Kidney capillary endothelial cell (primary cell): ENCODE measurements around the gene MAPK4.
"Not testable (repeated sequence)": the region's sequence is repeated elsewhere in the genome, so short reads cannot be mapped to it uniquely, and the experiment has no call there.

Experiments used
- DNase-seq: peaks from one replicate; pipeline ENCODE4 v3.0.0-alpha.2; 2018; ENCODE audit warnings: low spot score

The MAPK4 gene

DNA sequence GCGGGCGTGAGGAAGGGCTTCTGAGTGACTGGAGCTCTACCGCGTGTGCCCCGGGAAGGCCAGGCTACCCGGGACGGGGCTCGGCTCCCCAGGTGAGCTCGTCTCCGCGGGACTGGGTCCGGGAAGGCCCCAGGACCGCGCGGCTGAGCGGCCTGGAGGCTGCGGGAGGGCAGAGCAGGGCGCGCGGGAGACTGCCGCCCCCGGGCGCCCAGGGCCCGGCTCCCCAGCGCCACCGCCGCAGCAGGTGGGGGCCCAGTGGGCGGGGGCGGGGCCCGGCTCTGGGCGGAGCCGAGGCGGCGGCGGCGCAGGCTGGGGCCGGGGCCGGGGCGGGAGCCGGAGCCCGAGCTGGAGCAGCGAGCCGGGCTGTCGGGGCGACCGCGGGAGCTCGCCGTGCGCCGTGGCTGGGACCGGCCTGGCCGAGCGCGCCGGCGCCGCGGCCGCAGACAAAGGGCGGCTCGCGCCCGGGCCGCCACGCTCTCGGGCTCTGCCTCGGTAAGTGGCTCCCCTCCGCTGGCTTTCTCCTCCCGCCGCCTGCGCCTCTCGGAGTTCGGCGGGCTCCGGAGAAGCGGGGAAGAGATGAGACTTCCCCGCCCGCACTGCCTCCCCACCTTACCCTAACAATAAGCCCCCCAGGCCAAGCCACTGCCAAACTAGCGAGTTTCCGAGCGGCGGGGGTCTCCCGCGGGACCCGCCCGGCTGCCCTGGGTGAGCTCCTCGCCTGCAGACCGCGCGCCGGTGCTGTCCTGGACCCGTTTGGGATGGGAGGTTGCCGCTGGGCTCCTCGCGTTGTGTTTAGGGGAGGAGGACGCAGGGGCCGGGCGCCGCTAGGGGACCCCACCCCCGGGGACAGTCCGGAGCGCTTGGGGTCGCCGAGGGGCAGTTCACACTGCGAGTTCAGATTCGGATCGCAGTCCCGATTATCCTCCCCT, at the start of gene MAPK4:
Gene MAPK4 (plus strand): TSS at position 336 of the 929 bp plus-strand sequence. CDS start 103,872 bp downstream, outside the sequence.
- DNase-seq, result no peak

DNA sequence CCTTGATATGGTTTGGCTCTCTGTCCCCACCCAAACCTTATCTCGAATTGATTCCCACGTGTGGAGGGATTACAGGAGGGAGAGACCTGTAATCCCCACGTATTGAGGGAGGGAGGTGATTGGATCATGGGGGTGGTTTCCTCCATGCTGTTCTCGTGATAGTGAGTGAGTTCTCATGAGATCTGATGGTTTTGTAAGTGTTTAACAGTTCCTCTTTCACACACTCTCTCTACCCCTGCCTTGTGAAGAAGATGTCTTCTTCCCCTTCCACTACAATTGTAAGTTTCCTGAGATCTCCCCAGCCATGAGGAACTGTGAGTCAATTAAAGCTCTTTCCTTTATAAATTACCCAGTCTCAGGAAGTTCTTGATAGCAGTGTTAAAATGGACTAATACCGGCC, 42.6 kb upstream of the MAPK4 start:
- DNase-seq, result not testable (repeated sequence)

DNA sequence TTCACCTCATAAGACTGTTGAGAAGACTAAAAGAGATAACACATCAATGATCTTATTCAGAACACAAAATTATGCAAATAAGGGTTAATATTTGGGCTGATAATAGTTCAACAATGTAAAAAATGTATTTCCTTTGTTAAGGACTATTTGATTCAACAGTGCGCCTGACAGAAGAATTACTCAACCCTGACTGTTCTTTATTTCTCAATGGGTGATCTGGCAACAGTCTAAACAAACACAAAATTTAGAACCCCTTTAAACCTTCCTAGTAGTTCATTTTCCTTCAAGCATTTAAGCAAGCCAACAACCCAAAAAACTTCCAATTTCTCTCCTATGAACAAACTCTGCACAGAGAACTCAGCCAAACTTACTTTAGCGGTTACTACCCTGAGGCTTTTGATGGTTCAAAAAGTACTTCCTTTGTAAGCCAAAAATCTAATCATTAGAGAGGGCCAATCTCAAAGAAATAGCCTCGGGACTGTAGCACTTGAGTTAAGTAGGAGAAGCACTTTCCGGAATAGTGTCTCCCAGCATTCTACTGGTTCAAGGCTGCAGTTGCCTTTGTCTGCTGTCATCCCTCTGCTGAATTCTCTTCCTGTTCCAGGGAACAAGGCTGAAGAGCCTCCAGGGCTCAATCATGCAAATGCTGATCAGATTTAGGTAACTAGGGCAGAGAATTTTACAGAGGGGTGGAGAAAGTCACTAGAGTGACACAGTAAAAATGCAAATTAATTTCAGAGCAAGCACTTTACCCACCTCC, 40.9 kb upstream of the MAPK4 start:
- DNase-seq, result no peak

DNA sequence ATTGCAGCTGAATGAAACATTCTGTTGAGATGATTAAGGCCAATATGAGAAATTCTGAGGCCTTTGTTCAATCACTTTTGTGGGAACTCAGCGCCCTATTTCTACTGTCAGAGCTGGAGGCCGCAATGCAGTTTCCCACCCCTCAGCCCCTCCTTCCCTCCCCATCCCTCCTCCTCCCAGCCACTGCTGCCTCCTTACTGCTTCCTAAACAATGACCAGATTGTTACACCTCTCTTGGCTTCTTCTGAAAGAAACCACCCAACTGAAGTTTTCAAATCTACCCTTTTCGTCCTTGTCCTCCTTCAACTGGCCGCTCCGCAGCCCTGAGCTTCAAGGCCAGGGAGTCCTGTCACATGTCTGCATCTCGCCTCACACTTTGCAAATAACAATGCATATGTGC, 36.7 kb upstream of the MAPK4 start:
- DNase-seq, result no peak

DNA sequence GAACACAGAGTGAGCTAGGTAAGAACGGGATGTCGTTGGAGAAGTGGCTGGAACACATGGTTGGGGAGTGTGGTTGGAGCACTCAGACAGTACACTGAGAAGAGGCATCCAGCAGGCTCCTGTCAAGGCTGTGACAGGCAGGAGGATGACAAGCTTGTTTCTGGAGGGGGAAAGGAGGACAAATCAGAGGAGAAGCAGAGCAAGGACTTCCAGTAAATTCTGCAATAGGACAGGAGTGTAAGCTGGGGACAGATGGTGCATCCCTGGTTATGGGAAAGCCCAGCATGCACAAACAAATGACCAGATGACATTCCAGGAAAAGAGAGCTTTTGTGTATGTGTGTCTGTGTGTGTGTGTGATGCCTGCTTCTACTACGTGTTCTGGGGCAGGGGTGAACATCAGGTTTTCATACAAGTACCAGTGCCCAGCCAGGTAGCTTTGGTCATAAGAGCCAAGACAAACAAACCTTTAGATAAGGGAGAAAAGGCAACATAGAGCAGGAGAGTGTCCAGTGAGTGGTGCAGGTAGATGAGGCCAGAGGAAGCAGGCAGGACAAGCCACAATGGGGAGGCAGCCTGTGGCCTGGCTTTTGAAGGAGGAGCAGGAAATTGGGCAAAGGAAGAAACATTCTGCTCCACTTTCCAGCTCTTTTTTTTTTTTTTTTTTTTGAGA, 32.1 kb upstream of the MAPK4 start:
- DNase-seq, result no peak

DNA sequence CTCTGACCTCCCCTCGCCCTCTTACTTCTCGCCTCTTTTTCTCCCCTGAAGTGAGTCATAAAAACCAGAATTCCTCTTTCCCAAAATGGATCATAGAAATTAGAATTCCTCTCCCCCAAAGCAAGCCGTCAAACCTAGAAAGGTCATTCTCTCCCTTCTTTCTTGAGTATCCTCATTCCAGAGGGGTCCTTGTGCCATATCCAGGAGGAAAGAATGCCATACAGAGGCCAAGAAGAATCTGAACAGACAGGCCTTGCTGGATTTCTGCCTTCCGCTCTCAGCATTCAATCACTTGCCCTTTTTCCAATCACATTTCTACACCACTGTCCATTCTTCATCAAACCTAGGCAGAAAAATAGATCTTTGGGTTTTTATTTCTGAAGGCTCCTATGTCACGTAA, 31.1 kb upstream of the MAPK4 start:
- no peak for DNase-seq

DNA sequence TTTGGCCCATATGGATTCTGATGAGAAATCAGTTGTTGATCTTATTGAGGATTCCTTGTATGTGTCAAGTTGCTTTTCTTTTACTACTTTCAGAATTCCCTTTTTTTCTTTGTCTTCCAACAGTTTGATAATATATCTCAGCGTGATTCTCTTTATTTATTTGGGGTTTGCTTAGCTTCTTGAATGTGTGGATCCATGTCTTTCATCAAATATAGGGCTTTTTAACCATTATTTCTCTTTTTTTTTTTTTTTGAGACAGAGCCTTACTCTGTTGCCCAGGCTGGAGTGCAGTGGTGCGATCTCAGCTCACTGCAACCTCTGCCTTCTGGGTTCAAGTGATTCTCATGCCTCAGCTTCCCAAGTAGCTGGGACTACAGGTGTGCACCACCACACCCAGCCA, 26.1 kb upstream of the MAPK4 start:
- not testable (repeated sequence) for DNase-seq

DNA sequence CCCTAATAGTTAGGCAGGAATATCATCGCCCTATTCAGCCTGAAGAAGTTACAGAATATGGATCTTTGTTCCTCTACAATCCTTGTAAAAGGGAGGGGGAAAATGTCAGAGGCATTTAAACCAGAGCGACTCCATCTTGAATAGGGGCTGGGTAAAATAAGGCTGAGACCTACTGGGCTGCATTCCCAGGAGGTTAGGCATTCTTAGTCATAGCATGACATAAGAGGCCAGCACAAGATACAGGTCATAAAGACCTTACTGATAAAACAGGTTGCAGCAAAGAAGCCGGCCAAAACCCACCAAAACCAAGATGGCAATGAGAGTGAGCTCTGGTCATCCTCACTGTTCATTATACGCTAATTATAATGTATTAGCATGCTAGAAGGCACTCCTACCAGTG, 15.4 kb upstream of the MAPK4 start:
- not testable (repeated sequence) for DNase-seq

DNA sequence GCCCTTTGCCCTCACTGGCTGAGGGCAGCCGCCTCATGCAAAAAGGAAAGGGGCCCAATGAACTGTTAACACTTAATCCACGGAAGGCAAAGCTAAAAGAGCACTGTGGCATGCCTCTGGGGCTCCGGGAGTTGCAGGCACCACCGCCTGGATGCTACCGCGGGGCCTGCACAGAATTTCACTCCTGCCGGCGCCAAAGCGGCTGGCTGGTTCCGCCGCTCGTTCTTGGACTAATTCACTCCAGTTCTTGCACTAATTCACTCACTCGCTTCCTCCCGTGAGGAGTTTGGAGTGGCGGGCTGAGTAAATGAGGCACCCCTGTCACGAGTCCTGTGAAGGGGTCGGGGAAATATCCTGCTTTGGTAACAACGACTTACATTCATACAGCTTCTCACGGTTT, 14.0 kb upstream of the MAPK4 start:
- DNase-seq, result no peak

DNA sequence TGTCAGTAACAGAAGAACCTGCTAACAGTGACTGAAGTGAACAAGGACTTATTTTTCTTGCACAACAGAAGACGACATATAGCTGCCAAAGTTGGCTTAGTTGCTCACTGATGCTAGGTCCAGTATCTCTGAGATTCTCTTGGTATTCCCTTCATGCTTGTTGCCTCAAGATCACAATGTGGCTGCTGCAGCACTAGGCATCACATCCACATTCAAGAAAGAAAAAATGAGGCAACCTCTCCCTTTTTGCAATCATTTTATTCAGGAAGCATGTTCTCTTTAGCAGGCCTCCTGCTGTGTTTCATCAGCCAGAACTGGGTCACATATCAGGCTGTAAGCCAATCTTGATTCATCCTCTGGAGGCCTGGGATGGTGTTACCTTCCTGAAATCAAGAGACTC, 11.7 kb upstream of the MAPK4 start:
- DNase-seq, result no peak

DNA sequence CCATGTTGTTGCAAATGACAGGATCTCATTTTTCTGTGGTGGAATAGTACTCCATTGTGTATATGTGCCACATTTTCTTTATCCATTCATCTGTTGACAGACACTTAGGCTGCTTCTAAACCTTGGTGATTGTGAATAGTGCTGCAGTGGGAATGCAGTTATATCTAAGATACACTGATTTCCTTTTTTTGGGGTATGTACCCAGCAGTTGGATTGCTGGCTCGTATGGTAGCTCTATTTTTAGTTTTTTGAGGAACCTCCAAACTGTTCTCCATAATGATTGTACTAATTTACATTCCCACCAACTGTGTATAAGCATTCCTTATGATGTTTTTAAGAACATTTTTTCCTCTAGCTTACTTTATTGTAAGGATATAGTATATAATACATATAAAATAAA, 8.2 kb upstream of the MAPK4 start:
- DNase-seq, result not testable (repeated sequence)

DNA sequence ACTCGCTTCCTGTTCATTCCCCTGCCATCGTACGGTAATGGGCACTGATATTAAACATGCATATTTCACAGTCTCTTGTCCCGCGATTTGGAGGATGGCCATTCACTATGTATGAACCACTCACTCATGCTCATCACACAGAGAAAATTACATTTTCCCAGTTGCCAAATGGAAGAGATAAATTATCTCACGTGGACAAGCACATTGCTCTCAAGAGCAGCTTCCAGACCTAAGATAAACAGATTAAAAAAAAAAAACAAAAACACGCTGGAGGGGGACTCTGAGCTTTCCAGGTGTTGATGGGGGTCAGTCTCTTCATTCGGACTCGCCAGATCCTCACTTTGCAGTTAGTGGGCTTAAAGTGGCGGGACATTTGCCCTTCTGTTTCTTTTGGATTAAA, 1.7 kb upstream of the MAPK4 start:
- no peak for DNase-seq

DNA sequence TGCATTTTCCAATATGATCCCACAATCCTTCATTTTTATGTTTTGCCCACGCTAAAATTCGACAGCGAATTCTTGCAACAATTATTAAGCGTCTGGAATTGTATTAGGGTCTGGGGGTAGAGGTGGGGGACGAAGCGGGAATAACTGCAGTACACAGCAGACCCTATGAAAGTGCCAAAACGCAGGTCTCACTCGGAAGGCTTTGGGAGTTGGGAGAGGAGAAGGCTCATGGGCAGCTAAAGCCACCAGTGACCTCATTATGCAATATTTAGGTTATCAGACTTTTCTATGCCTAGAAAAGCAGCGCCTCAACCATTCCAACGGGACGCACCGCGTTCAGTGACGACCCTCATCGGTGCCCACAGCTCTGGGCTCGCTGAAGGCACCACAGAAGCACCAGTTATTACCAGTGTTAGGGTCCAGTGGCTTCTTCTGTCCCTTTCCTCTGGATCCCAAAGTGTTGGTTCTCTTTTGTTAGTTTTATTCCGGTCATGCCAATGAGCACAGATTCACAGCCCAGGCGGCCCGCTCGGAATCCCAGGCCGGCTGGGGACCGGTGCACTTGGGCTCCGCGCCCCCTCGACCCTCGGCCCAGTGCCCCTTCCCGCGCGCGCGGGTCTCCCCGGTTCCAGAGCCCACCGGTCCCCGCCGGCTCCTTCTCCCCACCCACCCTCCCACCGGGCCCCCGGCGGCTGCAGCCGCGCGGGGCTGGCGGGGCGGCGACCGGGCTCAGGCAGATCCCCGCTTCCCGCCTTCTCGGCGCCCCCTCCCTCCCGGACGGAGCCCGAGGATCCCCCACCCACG, 737 bp upstream of the MAPK4 start:
- no peak for DNase-seq

DNA sequence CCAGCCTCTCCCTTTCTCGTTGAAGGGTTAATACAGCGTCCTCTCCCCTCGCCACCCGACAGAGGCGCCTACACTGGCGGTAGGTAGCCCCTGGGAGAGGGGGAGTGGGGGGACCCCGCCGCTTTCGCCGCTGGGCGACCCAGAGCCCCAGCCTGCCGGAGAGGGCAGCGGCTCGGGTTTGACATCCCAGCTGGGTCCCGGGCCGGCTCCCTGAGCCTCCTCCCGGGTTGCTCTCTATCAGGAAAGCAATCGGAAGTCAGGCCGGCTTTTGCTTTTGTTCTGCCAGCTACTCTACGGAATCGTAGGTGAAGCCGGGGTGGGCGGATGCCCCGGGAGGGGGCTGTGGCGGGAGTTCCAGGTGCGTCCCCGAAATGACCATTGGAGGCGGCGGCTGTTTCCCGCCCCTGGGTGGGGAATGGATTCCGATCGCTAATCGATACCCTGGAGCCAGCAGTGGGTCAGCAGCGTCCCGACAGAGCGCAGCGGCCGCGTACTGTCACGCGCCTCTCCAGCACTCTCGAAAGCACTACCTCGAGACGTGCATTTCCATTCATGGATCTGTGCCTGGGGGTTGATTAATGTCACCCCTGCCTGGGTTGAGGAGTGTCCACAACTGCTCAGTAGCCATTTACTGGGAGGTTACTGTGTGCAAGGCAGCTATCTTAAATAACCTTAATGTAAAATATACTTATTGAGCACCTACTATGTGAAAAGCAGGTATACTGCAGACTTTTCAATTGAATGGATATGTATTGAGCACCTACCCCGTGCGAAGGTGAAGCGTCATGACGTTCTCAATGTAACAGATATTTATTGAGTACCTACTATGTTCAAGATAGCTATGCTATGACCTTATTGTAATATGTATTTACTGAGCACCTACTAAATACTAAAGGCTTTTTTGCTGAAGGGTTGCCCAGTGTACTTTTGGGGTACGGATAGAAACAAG, 1.1 kb downstream of the MAPK4 start:
- DNase-seq, result no peak

DNA sequence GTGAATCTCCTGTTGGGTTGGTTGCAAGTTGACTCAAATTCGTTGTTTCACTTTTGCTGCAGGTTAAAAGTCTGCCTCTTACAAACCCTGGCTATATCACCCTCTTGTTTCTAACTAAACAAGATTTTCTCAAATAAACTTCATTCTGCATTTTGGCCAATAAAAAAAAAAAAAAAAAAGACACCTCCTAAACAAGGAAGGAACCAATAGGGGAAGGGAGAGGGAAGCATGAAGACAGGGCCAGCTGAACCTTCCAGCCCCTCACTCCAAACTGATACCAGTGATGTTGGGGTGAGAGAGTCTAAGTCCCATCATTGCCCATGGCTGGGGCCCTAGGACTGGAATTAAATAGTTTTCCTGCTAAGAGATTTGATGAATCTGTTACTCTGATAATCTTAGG, 2.4 kb downstream of the MAPK4 start:
- not testable (repeated sequence) for DNase-seq

DNA sequence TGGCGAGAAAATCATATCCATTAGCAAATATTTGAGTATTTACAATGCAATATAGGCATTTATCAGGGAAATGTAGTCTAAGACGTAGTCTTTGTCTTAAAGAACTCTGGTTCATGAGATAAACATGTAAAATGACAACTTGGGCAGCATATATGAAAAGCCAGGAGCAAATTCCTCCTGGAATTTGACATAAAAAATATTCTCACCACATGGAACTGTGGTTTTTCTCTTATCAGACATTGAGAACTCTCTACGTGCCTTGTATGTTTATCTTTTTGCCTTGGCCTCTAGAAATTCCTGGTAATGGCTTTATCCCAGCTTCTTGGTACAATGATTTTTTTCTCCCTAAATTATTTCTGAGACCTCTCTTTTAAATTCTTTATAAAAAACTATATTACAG, 2.8 kb downstream of the MAPK4 start:
- no peak for DNase-seq

DNA sequence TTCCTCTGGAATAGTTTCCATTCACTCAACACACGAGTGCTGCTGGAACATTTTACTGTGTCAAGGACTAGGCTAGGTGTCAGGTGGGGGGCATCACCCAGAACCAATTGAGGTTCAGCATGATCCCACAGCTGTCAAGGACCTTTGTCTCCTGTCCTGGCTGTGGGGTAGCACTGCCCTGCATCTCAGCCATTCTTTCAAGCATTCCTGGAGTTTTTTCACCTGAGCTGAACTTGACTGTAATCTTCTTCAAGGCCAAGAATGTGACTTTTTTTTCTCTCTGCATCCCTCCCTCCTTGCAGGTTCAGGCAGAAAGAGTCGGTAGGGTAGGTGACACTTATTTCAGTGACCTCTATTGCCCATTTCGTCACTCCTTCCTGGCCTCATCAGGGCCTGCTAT, 3.5 kb downstream of the MAPK4 start:
- no peak for DNase-seq

DNA sequence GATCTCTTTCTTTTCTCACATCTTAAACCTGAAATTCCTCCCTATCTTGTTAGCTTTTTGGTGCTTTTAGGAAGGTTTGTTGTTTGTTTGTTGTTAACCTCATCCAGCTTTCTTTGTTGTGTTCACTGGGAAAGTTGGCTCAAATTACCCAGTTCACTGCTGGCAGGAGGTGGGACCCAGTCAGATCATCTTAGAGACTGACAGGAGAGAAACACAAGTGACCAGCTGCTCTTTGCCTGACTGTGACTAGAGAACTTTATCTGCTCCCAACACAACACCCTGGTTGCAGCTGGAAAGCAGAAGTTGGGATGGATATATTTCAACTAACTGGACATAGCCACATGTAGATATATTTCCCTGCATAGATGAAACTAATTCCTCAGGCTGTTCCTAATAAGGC, 10.0 kb downstream of the MAPK4 start:
- no peak for DNase-seq

DNA sequence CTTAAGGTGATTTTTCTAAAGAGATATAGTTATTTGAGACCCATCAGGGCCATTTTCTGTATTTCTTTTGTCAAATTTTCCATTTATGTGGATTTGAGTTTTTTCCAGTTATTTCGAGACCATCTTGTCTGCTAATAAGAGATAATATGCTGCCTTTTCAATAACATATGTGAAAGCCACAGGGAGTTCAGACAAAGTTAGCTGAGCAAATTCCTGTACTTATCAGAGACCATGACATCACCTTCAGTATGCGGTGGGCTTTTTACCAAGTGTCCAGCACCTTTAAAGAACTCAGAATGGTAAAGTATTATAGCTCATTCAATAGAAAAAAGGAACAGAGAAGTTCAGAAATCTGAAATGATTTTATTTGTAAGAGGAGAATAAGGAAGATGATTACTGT, 11.7 kb downstream of the MAPK4 start:
- DNase-seq, result no peak

DNA sequence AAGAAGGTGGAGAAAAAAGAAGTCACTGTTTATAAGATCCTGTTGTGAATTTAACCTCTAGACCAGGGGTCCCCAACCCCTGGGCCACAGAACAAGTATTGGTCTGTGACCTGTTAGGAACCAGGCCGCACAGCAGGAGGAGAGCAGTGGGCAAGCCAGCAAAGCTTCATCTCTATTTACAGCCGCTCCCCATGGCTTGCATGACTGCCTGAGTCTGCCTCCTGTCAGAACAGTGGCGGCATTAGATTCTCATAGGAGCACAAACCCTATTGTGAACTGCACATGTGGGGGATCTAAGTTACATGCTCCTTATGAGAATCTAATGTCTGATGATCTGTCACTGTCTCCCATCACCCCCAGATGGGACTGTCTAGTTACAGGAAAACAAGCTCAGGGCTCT, 13.3 kb downstream of the MAPK4 start:
- not testable (repeated sequence) for DNase-seq

DNA sequence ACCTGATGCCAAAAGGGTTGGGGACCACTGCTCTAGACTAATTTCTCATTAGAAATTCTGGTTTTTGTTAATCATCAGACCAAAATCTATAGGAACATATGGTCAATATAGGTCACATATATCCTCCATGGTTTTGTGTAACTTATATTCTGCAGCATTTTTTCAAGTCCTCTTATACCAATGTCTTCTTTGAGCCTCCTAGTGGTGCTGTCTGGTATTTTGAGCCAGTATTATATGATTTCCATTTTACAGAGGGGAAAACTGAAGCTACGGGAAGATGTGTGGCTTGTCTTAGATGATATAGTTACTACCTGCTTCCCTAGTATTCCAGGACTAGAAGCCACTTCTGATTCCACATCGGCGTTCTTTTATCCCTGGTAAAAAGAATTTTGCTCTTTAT, 13.8 kb downstream of the MAPK4 start:
- no peak for DNase-seq
